GM21786 (cell line): ENCODE data around the gene NDN.
"Not testable (repeated sequence)": the region's sequence is repeated elsewhere in the genome, so short reads cannot be mapped to it uniquely, and the experiment has no call there.

Source experiments
- ATAC-seq: cut with Tn5 transposase; IDR thresholded peaks from one replicate; pipeline ENCODE4 v1.9.1; 2021; ENCODE audit not compliant: unreplicated experiment

Gene NDN, protein sequence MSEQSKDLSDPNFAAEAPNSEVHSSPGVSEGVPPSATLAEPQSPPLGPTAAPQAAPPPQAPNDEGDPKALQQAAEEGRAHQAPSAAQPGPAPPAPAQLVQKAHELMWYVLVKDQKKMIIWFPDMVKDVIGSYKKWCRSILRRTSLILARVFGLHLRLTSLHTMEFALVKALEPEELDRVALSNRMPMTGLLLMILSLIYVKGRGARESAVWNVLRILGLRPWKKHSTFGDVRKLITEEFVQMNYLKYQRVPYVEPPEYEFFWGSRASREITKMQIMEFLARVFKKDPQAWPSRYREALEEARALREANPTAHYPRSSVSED

GRCh38 chr15:23687143-23687470 is at the start of gene NDN:
NDN (minus strand) TSS chr15:23687305; CDS start chr15:23687217, 88 bp downstream.
- ATAC-seq = no peak

GRCh38 chr15:23736033-23736673 is 49.0 kb upstream of the NDN start:
- ATAC-seq = no peak

GRCh38 chr15:23734862-23735261 is 47.8 kb upstream of the NDN start:
- no peak for ATAC-seq

- ATAC-seq = not testable (repeated sequence)
Observed at GRCh38 chr15:23713874-23714656, 27.0 kb upstream of the NDN start.

- ATAC-seq = no peak
Observed at GRCh38 chr15:23708332-23708731, 21.2 kb upstream of the NDN start.

- no peak for ATAC-seq
Observed at GRCh38 chr15:23695282-23695681, 8.2 kb upstream of the NDN start.

DNA sequence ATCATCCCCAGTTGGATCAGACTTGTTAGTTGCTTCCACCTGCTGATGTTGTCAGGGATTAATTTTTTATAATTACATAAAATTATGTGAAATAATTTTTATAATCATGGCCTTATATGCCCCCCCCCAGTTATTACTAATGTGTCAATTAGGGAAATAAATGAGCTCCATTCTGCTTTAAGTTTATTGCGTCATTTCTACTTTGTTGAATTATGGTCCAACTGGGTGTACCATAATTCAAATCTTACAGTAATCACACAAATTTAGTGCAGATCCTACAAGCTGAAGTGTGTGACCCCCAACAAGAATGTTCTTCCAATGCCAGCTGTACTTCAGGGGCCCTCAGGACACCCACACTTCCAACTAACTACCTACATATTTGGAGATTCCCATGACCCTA is 7.5 kb upstream of the NDN start:
- ATAC-seq = no peak

DNA sequence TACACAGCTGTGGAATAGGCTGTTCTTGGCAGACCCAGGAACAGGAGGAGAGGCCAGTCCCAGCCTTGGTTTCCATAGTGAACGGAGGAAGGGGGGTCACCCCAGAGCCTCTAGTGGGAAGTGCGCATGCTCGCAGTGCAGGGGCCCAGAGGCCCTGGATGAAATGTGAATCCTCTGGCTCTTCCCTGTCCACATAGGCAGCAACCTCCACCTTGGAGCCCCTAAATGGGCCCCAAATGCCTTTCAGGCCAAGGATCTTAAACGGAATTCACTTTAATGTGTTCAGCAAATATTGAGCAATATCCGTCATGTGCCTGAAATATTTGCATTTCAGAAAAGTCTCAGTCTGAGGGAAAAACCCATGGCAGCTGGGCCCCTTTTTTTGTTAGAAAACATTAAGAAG is 3.3 kb upstream of the NDN start:
- ATAC-seq = no peak

DNA sequence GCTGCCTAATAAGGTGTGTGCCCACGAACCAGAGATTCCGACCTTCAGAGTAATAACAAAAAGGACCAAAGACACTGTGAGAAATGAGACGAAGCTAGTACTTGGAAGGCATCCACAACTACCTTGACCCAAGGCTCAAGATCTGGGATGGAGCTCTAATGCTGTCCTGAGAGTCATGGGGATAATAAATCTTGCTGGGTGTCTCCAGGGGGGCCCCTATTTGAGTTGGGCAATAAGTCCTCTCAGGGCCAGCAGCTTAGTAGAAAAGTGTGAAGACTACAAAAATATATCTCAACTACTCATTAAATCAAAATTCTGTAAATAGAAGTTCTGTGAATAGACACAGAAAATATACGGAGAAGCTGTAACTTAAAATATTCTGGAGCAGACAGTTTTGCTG is 2.9 kb upstream of the NDN start:
- ATAC-seq = no peak

DNA sequence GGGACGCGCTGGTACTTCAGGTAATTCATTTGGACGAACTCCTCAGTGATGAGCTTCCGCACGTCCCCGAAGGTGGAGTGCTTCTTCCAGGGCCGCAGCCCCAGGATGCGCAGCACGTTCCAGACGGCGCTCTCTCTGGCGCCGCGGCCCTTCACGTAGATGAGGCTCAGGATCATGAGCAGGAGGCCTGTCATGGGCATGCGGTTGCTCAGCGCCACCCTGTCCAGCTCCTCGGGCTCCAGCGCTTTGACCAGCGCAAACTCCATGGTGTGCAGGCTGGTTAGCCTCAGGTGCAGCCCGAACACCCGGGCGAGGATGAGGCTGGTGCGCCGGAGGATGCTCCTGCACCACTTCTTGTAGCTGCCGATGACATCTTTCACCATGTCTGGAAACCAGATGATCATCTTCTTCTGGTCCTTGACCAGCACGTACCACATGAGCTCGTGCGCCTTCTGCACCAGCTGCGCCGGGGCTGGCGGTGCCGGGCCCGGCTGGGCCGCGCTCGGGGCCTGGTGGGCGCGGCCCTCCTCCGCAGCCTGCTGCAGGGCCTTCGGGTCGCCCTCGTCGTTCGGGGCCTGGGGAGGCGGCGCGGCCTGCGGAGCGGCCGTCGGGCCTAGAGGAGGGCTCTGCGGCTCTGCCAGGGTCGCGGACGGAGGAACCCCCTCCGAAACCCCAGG is 501 bp downstream of the NDN start:
- no peak for ATAC-seq

GRCh38 chr15:23671481-23671880 is 15.6 kb downstream of the NDN start:
- ATAC-seq = no peak

GRCh38 chr15:23670970-23671369 is 16.1 kb downstream of the NDN start:
- ATAC-seq = no peak

GRCh38 chr15:23663232-23663631 is 23.9 kb downstream of the NDN start:
- ATAC-seq = no peak

GRCh38 chr15:23648920-23649515 is 38.1 kb downstream of the NDN start:
- ATAC-seq = no peak

- ATAC-seq = no peak
Observed at GRCh38 chr15:23647421-23648370, 39.4 kb downstream of the NDN start, which contains the start of gene MAGEL2. MAGEL2 (minus strand) TSS chr15:23647867; CDS start chr15:23647742, 125 bp downstream.

DNA sequence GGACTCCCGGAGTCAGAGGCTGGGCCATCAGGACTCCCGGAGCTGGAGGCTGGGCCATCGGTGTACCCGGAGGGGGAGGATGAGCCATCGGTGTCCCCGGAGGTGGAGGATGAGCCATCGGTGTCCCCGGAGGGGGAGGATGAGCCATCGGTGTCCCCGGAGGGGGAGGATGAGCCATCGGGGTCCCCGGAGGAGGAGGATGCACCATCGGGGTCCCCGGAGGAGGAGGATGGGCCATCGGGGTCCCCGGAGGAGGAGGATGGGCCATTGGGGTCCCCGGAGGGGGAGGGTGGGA is 40.2 kb downstream of the NDN start:
- no peak for ATAC-seq

DNA sequence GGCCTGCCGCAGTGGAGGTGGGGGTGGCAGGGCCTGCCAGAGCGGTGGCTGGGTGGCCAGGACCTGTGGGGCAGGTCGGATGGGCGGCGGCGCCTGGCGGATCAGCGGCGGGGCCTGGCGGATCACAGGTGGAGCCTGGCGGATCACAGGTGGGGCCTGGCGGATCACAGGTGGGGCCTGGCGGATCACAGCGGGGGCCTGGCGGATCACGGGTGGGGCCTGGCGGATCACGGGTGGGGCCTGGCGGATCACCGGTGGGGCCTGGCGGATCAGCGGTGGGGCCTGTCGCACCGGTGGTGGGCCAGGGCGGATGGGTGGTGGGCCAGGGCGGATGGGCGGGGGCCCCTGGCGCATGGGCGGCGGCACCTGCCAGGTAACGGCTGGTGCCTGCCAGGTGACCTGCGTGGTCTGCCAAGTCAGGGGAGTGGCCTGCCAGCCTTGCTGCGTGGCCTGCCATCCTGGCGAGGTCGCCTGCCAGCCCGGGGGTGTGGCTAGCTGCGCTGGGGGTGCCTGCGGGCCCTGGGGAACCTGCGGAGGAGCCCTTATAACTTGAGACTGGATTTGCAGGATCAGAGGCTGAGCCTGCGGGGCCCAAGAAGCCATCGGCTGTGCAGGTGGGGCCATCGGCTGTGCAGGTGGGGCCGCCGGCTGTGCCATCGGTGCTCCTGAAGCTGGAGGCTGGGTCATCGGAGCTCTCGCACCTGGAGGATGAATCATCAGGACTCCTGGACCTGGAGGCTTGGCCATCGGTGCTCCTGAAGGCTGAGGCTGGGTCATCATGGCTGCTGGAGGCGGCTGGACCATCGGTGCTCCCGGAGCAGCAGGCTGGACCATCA is 40.7 kb downstream of the NDN start:
- ATAC-seq = no peak

- no peak for ATAC-seq
Observed at GRCh38 chr15:23645371-23646164, 41.5 kb downstream of the NDN start.
